Cerebellar cortex (tissue), 1 donor: ENCODE data around the gene KAT5.
"Not testable (repeated sequence)": the region's sequence is repeated elsewhere in the genome, so short reads cannot be mapped to it uniquely, and the experiment has no call there.

Source experiments
- DNase-seq: peaks from one replicate; pipeline ENCODE4 v3.0.0-alpha.2; 2015; ENCODE audit warnings: low spot score

Gene KAT5

GRCh38 chr11:65711785-65712632, at the start of gene KAT5:
Gene KAT5, plus strand, starts transcription at chr11:65712252. Its CDS starts 16 bp downstream, at chr11:65712268.
- DNase-seq: peak; percentile 98

DNA sequence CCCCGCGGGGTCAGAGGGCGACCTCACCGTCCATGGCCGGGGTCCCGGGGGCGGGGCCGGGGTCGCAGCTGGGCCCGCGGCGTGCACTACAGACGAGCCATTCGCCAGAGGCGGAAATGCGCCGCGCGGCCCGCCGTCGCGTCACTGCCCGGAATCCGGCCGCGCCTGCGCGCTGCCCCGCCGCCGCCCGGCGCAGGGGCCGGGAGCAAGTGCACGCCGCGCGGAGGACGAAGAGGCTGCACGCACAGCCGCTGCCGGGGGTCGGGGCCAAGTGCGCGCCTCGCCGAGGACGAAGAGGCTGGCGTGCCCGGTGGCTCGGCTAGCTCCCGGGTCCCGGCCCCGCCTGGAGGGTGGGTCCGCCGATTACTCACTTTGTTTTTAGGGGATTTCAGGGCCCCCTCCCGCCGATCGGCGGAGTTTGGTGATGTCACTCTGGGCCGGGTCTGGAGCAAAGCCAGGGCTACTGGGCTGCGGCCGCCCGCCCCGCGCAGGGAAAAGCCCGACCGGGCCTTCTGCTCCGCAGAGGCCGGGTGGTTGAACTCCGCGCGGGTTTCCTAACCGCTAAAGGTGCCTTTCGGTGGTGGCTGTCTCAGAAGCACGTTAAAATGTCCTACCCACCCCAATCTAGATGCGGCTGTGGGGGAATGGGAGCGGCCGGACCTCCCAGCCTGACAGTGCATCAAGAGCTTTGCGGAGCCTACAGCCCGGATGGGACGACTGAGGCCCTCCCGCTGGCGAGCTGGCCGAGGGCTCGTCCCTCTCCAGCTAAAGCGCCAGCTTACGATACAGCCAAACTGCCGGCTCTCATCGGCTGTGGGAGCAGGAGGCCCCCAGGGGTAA, 49.0 kb upstream of the KAT5 start, which contains the start of gene RELA:
Gene RELA (minus strand): TSS at position 118 of the 840 bp plus-strand sequence. CDS start 84 bp downstream, at position 34.
- DNase-seq: peak; percentile 88

DNA sequence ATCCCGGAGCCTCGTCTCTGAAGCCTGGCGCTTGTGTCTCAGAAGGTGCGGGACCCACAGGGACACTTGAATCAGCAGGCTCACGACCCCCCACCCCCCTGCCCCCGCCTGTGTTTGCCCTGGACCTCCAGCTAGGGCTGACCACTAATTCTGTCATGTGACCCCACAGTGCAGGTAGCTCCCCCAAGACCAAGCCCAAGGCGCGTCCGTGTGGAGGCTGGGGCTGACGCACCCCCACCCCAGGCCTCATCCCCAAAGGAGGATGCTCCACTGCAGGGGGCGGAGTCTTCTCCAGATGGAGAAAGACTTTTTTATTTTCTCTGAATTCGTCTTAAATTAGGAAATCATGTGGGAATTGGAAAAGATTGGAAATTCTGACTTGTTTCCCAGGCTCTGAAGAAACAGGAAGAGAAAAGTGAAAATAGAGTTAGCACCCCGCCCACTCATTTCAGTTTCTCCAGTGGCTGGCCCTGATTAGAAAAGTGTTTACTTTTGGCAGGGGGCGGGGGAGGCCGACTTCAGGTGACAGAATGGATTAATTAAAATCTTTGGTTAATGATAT, 48.3 kb upstream of the KAT5 start:
- DNase-seq: peak; percentile 48

DNA sequence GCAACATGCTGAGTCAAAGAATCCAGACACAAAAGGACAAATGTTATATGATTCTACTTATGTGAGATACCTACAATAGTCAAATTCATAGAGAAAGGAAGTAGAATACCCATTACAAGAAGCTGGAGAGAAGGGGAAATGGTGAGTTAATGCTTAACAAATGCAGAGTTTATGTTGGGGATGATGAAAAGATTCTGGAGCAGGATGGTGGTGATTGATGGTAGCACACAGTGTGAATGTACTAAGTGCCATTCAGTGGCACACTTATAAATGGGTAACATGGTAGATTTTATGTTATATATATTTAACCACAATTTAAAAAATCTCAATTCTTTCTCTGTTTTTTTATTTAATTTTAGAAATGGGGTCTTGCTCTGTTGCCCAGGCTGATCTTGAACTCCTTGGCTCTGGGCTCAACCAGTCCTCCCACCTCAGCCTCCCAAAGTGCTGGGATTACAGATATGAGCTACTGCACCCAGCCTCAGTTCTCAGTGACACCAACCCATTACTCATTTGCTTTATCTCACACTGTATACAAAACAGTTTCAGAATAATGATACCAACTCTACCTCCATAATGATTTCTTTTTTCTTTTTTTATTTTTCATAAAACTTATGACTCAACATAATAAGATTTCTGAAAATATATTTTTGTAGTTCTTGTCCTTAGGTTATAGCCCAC, 39.7 kb upstream of the KAT5 start:
- no peak for DNase-seq

- DNase-seq: no peak
Observed at GRCh38 chr11:65672982-65673381, 39.1 kb upstream of the KAT5 start.

GRCh38 chr11:65680192-65680743, 31.8 kb upstream of the KAT5 start:
- no peak for DNase-seq

DNA sequence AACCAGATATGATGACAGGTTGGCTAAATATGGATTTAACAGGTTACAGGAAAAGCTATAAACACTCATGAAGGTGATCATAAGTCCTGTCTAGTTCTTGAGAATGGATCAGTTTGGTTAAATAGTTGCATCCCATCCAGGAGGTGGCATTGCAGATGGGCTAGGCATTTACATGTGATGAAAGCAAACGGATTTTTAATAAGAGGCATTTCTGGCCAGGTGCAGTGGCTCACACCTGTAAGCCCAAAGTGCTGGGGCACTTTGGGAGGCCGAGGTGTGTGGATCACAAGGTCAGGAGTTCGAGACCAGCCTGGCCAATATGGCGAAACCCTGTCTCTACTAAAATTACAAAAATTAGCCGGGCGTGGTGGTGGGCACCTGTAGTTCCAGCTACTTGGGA, 28.6 kb upstream of the KAT5 start:
- not testable (repeated sequence) for DNase-seq

DNA sequence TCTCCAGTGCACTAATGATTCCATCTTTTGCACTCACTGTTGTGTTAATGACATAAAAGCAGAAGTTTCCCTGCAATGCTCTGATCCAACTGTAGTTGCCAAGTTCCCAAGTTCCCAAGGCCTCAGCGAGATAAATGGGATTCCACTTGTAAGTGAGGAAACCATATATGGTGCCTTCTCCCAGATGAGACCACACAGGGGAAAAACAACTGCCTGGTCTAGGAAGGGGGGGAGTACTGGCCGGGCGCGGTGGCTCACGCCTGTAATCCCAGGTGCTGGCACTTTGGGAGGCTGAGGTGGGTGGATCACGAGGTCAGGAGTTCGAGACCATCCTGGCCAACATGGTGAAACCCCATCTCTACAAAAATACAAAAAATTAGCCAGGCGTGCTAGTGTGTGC, 26.1 kb upstream of the KAT5 start:
- DNase-seq: no peak

- not testable (repeated sequence) for DNase-seq
Observed at GRCh38 chr11:65691847-65692246, 20.2 kb upstream of the KAT5 start.

DNA sequence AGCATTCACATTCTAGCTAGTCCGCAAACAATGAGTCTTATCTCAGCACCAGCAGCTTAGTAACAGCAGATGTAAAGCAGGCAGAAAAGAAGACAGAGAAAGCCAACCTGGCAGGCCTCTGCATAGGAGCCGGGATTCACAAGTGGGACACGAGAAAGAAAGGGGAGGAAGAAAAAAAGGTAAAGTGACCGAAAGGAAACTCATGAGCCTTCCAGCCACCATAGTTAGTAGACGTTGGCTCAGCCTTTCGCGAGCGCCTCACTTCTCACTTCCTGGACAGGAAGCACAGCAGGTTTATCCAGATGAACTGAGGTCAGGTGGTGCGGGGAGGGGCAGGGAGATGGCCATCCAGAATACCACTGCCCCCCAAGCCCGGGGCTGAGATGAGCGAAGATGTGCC, 19.7 kb upstream of the KAT5 start:
- DNase-seq: no peak

GRCh38 chr11:65695459-65696241, 16.4 kb upstream of the KAT5 start:
- DNase-seq: no peak

DNA sequence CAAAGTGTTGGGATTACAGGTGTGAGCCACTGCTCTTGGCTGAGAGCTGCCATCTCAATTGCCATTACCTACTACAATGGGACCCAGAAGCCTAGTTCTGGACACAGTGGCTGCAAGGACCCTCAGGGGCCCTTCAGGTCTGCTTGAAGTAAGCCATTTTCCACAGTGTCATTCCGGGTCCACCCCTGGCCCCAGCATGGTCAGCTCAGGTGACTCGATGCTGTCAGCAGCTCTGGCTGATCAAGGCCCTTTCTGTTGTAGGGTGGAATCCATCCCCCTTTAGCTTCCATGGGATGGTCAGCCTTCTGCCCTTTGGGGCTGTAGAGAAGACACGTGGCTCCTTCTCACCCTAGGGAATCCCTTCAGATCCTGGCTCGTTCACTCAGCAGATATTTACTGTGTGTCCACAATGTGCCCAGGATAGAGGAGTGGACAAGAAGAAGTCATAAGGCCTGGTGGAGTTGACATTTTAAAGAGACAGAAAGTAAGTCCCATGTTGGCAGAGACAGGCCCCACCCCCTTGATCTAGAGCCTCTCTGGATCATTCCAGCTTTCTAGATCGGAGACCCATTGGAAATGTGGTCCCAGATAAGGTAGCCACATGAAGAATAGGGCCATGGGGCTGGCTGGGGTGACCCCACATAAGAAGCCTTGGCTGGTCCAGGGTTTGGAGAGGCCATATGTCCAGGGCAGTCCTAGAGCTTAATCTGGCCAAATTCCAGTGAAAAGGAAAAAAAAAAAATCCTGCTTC, 15.1 kb upstream of the KAT5 start:
- no peak for DNase-seq

DNA sequence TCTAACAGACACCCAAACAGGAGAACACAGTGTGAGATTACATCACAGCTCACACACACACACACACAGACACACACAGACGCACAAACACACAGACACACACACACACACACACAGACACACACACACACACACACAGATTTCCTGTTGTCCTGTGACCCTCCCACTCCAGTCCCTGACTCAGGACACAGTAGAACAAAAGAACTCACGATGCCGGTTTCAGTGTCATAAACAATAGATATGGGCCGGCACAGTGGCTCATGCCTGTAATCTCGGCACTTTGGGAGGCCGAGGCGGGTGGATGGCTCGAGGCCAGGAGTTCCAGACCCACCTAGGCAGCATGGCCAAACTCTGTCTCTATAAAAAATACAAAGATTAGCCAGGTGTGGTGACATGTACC, 13.8 kb upstream of the KAT5 start:
- no peak for DNase-seq

DNA sequence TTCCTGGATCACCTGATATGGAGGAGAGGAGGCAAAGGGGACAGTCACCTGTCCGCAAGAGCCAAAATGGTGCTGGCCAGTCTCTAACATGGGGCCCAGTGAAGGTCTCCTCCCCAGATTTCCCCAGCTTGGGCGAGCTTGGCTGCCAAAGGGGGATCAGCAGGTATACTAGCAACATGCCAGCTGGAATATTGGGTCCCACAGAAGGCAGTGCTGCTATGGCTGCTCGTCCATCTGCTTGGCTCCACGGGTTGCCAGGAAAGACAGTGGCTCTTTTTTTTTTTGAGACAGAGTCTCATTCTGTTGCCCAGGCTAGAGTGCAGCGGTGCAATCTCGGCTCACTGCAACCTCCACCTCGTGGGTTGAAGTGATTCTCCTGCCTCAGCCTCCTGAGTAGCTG, 12.7 kb upstream of the KAT5 start:
- peak; percentile 74 for DNase-seq

DNA sequence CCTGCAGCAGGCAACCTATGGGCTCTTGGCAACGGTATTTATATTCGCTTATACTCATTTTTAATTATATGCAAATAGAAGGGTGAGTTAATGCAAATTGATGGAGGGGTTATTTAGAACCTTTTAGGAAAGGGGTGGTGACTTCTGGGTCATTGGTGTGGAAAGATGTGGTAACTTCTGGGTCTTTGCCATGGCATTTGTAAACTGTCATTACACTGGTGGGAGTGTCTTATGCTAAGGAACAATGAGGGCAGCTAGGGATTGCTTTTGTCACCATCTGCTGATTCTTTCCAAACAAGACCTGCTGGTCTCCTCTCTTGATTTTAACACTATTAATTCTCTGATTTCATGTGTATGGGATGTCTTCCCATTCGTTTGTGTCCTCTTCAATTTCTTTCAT, 11.7 kb upstream of the KAT5 start:
- DNase-seq: peak; percentile 28

- DNase-seq: no peak
Observed at GRCh38 chr11:65701686-65702085, 10.4 kb upstream of the KAT5 start.

DNA sequence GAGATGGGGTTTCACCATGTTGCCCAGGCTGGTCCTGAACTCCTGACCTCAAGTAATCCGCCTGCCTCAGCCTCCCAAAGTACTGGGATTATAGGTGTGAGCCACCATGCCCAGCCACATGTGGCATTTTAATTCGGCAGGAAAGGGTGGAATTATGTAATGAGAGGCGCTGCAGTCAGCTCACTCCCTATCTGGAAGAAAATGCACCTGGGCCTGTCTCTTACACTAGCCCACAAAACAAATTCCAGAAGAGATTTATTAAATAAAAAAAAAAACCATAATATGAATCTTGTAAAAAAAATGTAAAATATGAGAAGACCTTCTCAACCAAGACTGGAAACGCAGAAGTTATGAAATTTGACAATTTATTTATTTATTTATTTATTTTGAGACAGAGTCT, 8.2 kb upstream of the KAT5 start:
- DNase-seq: no peak

GRCh38 chr11:65706303-65706763, 5.7 kb upstream of the KAT5 start:
- DNase-seq: peak; percentile 74

GRCh38 chr11:65707002-65707401, 5.0 kb upstream of the KAT5 start:
- not testable (repeated sequence) for DNase-seq

DNA sequence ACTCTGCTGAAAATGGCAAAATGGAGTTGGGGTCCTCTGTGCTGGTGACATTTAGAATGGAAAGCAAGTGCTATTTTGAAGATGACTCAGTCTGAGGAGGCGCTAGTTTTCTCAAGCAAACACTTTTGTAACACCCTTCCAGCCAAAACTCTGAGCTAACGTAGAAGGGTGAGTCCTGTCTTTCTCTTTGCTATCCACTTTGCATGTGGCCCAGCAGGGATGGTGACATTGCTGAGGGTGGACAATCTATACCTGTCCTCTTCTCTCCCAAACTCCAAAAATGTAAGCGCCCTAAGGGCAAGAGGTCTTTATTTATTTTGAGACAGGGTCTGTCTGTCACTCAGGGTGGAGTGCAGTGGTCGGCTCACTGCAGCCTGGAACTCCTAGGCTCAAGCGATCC, 3.6 kb upstream of the KAT5 start:
- DNase-seq: no peak
